Naive thymus-derived CD8-positive, alpha-beta T cell (primary cell): ENCODE results near the gene TBATA. TPM values are rescaled to one million over a fixed set of nuclear protein-coding genes. Genes with fewer than 3 reads are reported as not detected.
A peak's percentile ranks its signal among the peaks of the same experiment; 100 is the strongest.

Experiments
- ATAC-seq, 2 donors: fragments of 150-1000 bp; cut with Tn5 transposase in 1 of 2; sonication (Bioruptor Pico), chemical (Tn5 transposase) in 1 of 2; 1 replicate in 1 of 2; 2 replicates in 1 of 2; pipeline ENCODE4 v1.10.0; 2021; ENCODE audit warnings: mild to moderate bottlenecking in 2 of 2, moderate library complexity in 2 of 2
- POLR2A ChIA-PET: fragments of 350-600 bp; sonication (Branson Sonifier 250); formaldehyde crosslinking; loops from one replicate; lab custom pipeline; 2021; ENCODE audit warnings: antibody characterized with exemption; lab: Charles Lee
- DNase-seq, 10 donors: peaks; one replicate each; pipeline versions ENCODE4 v3.0.0 to v3.0.0-alpha.2; 2020 to 2022
- H3K27ac Mint-ChIP-seq, 10 donors: one replicate each; pipeline ENCODE4 v1.8.0; 2020 to 2022; ENCODE audit warnings: mild to moderate bottlenecking in 10 of 10, mixed read lengths in 10 of 10, moderate library complexity in 4 of 10, inconsistent platforms in 1 of 10
- H3K27me3 Mint-ChIP-seq, 5 donors: one replicate each; pipeline ENCODE4 v1.8.0; 2021 to 2022; ENCODE audit warnings: mixed read lengths in 5 of 5
- H3K36me3 Mint-ChIP-seq, 3 donors: one replicate each; pipeline ENCODE4 v1.8.0; 2020 to 2022; ENCODE audit warnings: mixed read lengths in 3 of 3, mild to moderate bottlenecking in 2 of 3, inconsistent platforms in 1 of 3
- H3K4me1 Mint-ChIP-seq, 4 donors: one replicate each; pipeline ENCODE4 v1.8.0; 2021 to 2022; ENCODE audit warnings: mixed read lengths in 4 of 4
- H3K4me3 Mint-ChIP-seq, 10 donors: one replicate each; pipeline ENCODE4 v1.8.0; 2020 to 2022; ENCODE audit warnings: mild to moderate bottlenecking in 10 of 10, mixed read lengths in 10 of 10, moderate library complexity in 6 of 10, inconsistent platforms in 1 of 10
- H3K9me3 Mint-ChIP-seq, 9 donors: one replicate each; pipeline ENCODE4 v1.8.0; 2020 to 2022; ENCODE audit warnings: mixed read lengths in 9 of 9, mild to moderate bottlenecking in 3 of 9, inconsistent platforms in 1 of 9, moderate library complexity in 1 of 9
- polyA plus RNA-seq, 3 donors: library from polyadenylated mRNA; unstranded; fragments of 300-500 nt; fragmentation: Illumina TruSeq; gene quantifications; one replicate each; pipeline ENCODE4 v1.2.3, GENCODE V29; 2021
- total RNA-seq, 8 experiments: library from RNA in 2 of 8; stranded (reverse) in 2 of 8; gene quantifications; one replicate each; pipeline ENCODE4 v1.2.3 and lab custom pipeline; 2021 to 2026

TBATA gene, protein sequence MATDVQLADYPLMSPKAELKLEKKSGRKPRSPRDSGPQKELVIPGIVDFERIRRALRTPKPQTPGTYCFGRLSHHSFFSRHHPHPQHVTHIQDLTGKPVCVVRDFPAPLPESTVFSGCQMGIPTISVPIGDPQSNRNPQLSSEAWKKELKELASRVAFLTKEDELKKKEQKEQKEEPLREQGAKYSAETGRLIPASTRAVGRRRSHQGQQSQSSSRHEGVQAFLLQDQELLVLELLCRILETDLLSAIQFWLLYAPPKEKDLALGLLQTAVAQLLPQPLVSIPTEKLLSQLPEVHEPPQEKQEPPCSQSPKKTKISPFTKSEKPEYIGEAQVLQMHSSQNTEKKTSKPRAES
- total RNA-seq (not detected), polyA plus RNA-seq (not detected), total RNA-seq (lab: John Stamatoyannopoulos, UW) (0 to 0.26 (median 0) reads per million in 6 experiments)

DNA sequence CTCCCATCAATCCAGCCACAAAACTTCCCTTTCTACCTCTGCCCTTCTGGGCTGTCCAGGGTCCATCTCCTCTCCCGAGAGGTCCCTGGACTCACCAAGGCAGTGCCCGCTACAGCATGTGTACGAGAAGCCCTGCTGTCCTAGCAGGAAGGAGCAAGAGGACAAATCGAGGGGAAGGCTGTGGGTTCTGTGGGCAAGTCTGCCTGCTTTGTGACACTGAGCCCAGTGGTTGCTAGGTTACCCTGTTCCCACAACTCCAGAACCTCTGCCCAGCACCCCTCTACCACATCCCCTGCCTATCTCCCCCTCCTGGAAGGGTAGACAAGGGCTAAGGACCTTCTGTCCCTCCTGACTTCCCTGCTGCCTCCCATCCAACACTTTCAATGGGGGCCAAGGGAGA, at the start of gene TBATA:
Gene TBATA, minus strand, starts transcription at position 188 of the 400 bp plus-strand sequence. CDS start 1,998 bp downstream, outside the sequence.
- Mint-ChIP-seq H3K27me3 (peaks cover 0 to 11% (median 0%) of the 10 kb centered on the region in 5 donors), H3K9me3 (no peaks in the 10 kb centered on the region), H3K4me1 (peaks cover 2 to 19% (median 13%) of the 10 kb centered on the region in 4 donors), H3K36me3 (no peaks in the 10 kb centered on the region), H3K4me3 (no peak within 1 kb of the TSS), H3K27ac (no peak within 1 kb of the TSS)
- DNase-seq (no peak), ATAC-seq (peak in 1 of 2 donors; percentile 54)
- POLR2A ChIA-PET = no interaction called here

DNA sequence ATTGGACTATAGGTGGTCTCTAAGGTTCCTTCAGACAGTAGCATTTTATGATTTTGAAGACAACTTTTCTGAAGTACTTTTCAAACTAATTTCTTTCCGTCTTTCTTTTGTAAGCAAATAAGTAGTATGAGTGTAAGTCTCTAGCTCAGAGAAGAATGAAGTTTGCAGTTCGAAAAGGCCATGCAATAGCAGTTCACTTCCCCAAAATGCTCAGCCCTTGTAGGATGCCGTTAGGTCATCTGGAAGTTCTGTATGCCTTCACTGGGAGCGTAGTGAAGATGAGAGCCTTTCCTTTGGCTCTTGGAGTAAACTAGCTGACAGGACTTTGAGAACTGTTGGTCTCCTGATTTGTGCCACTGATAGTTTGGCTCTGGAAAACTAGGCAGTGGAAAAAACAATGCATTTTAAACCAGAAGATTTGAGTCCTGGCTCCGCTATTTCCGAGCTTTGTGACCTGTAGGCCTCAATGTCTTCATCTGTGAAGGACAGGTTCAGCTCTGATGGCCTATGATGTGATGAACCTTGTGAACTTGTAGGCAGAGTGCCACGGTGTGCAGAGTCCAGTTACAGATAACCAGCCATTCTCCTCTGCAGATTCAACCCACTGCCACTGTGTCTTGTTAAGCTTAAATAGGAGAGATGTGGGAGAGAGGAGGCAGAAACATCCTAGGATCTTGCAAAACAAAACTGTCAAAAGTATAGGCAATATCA, 49.4 kb upstream of the TBATA start:
- Mint-ChIP-seq H3K27ac (no peak overlapping the region), H3K4me3 (no peak overlapping the region), H3K36me3 (peaks cover 10 to 55% (median 46%) of the 10 kb centered on the region in 3 donors), H3K9me3 (peaks cover 0 to 9% (median 2%) of the 10 kb centered on the region in 9 donors), H3K27me3 (no peaks in the 10 kb centered on the region), H3K4me1 (peaks cover 13 to 37% (median 23%) of the 10 kb centered on the region in 4 donors)
- DNase-seq = no peak
- no peak for ATAC-seq
- POLR2A ChIA-PET = no interaction called here

DNA sequence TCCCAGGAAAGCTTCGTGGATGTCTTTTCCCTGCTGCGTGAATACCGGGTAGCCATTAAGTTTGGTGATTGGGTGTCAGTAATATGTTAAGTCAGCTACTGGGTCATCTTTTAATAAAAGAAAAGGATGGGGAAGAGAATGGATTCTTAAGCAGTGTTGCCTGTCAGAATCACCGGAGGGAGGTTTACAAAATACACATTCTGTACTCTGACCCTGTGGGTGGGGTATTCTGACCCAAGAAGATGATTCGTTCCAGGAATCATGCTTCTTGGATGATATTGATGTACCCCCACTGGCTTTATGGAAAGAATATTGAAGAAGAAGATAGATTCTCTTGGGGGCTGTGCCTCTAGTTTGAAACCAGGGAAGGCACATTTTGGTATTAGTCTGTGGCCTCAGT, 48.8 kb upstream of the TBATA start:
- Mint-ChIP-seq H3K9me3 (peaks cover 0 to 9% (median 2%) of the 10 kb centered on the region in 9 donors), H3K4me1 (peaks cover 16 to 37% (median 23%) of the 10 kb centered on the region in 4 donors), H3K27ac (no peak overlapping the region), H3K4me3 (no peak overlapping the region), H3K27me3 (no peaks in the 10 kb centered on the region), H3K36me3 (peaks cover 10 to 60% (median 48%) of the 10 kb centered on the region in 3 donors)
- DNase-seq = no peak
- ATAC-seq = no peak
- POLR2A ChIA-PET = no interaction called here

DNA sequence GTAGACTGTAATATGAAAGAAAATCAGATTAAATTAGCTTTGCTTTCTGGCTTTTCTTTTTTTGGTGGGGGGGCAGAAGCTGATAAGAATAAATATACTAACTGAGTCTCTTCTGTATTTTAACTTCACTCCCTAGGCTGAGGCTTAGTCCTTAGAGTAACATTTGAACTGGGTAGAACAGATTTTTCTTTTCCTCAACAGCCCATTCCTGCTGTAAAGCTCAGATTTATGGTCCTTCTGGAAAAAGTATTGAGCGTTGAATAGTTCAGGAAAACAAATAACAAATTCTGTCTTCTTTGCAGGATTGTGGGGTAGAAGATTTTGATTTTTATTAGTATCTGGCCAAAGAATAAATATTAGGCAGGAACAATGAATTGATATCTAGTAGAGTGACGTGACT, 48.4 kb upstream of the TBATA start:
- no peak for ATAC-seq
- Mint-ChIP-seq H3K27me3 (no peaks in the 10 kb centered on the region), H3K4me3 (no peak overlapping the region), H3K36me3 (peaks cover 10 to 60% (median 49%) of the 10 kb centered on the region in 3 donors), H3K27ac (no peak overlapping the region), H3K4me1 (peaks cover 16 to 37% (median 23%) of the 10 kb centered on the region in 4 donors), H3K9me3 (peaks cover 0 to 9% (median 2%) of the 10 kb centered on the region in 9 donors)
- POLR2A ChIA-PET = no interaction called here
- DNase-seq = no peak

DNA sequence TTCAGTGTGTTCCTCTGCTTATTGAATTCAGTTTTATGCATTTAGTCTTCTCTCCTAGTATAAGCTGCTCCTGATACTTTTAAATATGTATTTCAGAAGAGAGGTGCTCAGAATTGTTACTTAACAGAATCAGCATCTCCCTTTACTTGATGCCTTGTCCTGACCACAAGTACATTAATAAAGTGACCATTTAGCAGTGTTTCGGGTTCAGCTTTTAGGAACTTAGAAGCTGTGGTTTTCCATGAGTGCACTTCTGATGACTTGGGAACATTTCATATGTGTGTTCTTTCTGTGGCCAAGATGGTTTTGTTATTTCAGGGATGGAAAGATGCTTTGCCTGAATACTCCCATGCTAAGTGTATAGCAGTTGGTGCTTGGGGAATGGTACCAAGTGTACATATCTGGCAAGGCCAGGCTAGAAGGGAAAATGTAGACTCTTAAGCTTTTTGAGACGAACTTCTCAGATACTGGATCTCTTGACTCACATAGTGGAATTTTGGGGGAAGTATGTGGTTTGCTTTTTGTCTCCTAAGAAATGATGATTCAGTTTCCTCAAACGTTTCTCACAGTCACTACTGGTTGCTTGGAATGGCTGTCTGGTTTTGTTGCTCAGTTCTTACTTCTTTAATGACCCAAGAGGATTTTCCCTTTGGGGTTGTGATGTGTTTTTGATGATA, 47.8 kb upstream of the TBATA start:
- Mint-ChIP-seq H3K27me3 (no peaks in the 10 kb centered on the region), H3K9me3 (peaks cover 0 to 8% (median 2%) of the 10 kb centered on the region in 9 donors), H3K4me3 (no peak overlapping the region), H3K27ac (no peak overlapping the region), H3K4me1 (peaks cover 11 to 37% (median 20%) of the 10 kb centered on the region in 4 donors), H3K36me3 (peaks cover 10 to 56% (median 44%) of the 10 kb centered on the region in 3 donors)
- ATAC-seq = no peak
- DNase-seq = no peak
- POLR2A ChIA-PET = no interaction called here

DNA sequence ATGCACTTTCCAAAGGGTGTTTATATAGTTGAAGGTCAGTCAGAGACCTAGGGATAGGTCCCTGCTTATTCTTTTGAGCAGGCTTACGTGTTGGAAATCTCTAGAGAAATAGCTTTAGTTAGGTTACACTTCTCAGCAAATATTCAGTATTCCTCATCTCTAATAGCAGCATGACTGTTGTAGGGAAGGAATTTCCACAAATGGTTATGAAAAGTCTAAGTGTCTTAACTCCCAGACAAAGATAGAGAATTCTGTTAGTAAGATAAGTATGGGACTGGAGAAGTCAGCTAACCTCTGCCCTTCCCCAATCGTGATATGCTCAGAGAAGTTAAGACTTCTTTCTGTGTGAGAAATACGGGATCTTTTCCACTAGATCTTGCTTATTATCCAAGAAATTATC, 47.0 kb upstream of the TBATA start:
- H3K27me3 Mint-ChIP-seq = no peaks in the 10 kb centered on the region
- H3K36me3 Mint-ChIP-seq = peaks cover 4 to 55% (median 36%) of the 10 kb centered on the region in 3 donors
- peaks cover 0 to under 1% (median 0%) of the 10 kb centered on the region in 9 donors for H3K9me3 Mint-ChIP-seq
- H3K4me3 Mint-ChIP-seq = no peak overlapping the region
- no peak for ATAC-seq
- POLR2A ChIA-PET = no interaction called here
- peaks cover 12 to 37% (median 21%) of the 10 kb centered on the region in 4 donors for H3K4me1 Mint-ChIP-seq
- no peak overlapping the region for H3K27ac Mint-ChIP-seq
- no peak for DNase-seq

DNA sequence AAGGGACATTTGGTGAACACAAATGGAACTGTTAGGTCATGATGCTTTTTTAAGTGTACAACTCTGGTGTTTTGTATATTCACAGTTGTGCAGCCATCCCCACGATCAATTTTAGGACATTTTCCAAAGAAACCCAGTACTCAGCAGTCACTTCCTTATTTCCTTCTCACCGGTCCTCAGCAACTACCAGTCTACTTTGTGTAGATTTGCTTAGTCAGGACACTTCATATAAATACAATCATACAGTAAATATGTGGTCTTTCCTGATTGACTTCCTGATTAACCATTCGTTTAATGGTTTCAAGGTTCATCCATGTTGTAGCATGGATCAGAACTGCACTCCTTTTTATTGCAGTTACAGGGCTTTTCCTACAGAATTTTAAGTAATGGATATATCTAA, 45.0 kb upstream of the TBATA start:
- Mint-ChIP-seq H3K9me3 (no peaks in the 10 kb centered on the region), H3K27me3 (no peaks in the 10 kb centered on the region), H3K4me3 (no peak overlapping the region), H3K4me1 (peaks cover 15 to 31% (median 26%) of the 10 kb centered on the region in 4 donors), H3K36me3 (peaks cover 0 to 64% (median 28%) of the 10 kb centered on the region in 3 donors), H3K27ac (no peak overlapping the region)
- ATAC-seq (no peak), DNase-seq (no peak)
- POLR2A ChIA-PET = no interaction called here

DNA sequence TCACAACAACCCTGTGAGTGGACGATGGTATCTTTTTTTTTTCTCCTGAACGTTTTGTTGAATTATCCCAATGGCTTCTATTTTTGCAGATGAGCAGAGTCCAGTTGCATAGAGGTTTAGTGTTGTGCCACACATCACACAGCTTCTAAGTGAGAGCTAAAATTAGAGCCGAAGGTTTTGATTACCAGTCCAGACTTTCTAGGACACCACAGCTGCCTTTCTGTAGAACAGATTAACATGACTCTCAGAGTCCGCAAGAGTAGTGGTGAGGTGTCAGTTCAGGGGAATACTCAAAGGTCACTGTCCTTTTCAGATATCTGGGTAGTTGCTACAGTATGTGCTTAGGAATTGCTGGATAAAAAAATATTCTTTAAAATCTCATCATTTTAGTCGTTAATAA, 44.4 kb upstream of the TBATA start:
- no peaks in the 10 kb centered on the region for H3K9me3 Mint-ChIP-seq
- no peak for DNase-seq
- POLR2A ChIA-PET = no interaction called here
- no peak overlapping the region for H3K4me3 Mint-ChIP-seq
- peaks cover 15 to 31% (median 25%) of the 10 kb centered on the region in 4 donors for H3K4me1 Mint-ChIP-seq
- no peaks in the 10 kb centered on the region for H3K27me3 Mint-ChIP-seq
- no peak overlapping the region for H3K27ac Mint-ChIP-seq
- H3K36me3 Mint-ChIP-seq = peaks cover 0 to 64% (median 22%) of the 10 kb centered on the region in 3 donors
- ATAC-seq = no peak

DNA sequence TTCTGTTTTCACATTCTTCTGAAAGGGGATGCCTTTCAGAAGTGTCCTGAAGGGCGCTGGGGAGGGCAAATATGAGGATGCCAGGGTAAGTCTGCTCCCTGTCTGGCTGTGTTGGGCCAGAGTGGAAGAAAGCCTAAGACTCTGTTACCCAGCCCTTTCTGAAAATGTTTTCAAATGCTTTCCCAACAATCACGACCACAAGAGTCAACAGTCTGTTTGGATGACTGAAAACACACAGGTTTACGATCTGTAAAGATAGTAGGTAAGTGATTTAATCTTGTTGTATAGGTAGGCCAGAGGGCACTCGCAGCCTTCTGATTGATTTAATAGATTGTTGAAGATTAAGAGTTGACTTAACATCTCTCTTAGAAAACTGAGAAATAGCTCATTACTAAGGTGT, 43.7 kb upstream of the TBATA start:
- POLR2A ChIA-PET = no interaction called here
- no peak for DNase-seq
- Mint-ChIP-seq H3K27me3 (no peaks in the 10 kb centered on the region), H3K4me1 (peaks cover 13 to 26% (median 22%) of the 10 kb centered on the region in 4 donors), H3K4me3 (no peak overlapping the region), H3K27ac (no peak overlapping the region), H3K36me3 (peaks cover 0 to 63% (median 19%) of the 10 kb centered on the region in 3 donors), H3K9me3 (no peaks in the 10 kb centered on the region)
- ATAC-seq = no peak

DNA sequence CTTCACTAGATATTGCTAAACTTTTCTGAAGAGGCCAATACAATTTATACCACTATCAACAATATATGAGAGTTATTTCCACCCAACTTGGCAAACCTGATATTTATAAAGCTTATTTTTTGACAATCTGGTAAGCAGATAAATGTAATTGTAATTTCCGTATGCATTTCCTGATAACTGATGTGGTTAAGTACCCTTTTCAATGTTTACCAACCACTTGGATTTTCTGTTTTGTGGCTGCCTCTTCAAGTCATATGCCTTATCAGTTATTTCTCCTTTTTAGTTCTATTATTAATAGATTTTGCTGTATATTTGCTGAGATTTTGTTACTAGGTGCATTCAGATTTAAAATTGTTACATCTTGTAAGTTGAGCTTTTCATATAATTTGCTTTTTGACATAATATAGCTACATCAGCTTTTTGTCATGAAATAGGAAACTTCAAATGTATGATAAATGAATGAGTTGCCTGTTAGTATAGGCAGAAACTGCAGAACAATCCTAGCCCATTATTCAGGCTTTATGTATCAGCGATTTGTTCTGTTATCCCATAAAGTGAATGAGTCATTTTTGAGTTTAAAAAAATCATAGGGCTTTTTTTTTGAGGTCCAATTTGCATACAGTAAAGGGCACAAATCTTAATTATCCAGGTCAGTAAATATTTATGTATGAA, 42.0 kb upstream of the TBATA start:
- POLR2A ChIA-PET = no interaction called here
- Mint-ChIP-seq H3K36me3 (peaks cover 0 to 66% (median 20%) of the 10 kb centered on the region in 3 donors), H3K4me3 (no peak overlapping the region), H3K27ac (no peak overlapping the region), H3K4me1 (peaks cover 7 to 18% (median 10%) of the 10 kb centered on the region in 4 donors), H3K9me3 (no peaks in the 10 kb centered on the region), H3K27me3 (no peaks in the 10 kb centered on the region)
- ATAC-seq = no peak
- no peak for DNase-seq

DNA sequence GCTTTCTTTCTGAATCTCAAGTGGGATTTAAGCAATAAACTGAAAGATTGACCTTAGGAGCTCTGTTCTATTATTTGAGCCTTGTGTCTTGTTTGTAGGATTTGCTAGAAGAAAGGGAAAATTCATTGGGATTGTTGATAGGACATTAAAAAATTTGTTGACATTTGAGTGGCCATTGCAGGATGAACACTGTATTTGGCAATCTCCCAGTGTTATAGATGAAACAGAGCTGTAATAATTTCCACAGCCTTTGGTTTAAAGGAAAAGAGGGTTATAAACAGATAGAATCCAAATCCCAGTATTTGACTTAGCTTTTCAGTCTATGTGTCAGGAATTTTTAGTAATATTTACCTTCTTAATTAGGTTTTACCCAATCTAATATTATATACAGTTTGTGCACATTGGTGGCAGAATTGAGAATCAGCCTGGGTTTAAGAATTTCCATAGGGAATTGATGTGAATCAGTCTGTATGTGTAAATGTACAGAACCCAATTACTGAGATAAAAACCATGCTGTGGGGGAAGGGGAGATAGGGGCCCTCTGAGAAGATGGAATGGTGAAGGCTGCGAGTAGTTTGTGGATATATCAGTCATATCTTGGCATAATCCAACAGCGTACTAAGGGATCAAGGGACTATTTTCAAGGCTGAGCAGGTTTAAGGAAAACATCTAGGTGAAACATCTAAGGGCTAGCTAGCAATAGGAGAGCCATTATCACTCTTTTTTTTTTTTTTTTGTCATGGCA, 37.1 kb upstream of the TBATA start:
- peaks cover 6 to 38% (median 30%) of the 10 kb centered on the region in 4 donors for H3K4me1 Mint-ChIP-seq
- no peaks in the 10 kb centered on the region for H3K9me3 Mint-ChIP-seq
- H3K36me3 Mint-ChIP-seq = peaks cover 0 to 67% (median 7%) of the 10 kb centered on the region in 3 donors
- POLR2A ChIA-PET = no interaction called here
- ATAC-seq (no peak), DNase-seq (no peak)
- peak overlapping the region in 2 of 10 donors; percentile 11 to 18 for H3K27ac Mint-ChIP-seq
- H3K4me3 Mint-ChIP-seq = no peak overlapping the region
- no peaks in the 10 kb centered on the region for H3K27me3 Mint-ChIP-seq
